C1 segment of cervical spinal cord (tissue), 14 donors: Measurements from ENCODE around the gene H2AZ2.
A peak's percentile ranks its signal among the peaks of the same experiment; 100 is the strongest.
"Not testable (repeated sequence)": the region's sequence is repeated elsewhere in the genome, so short reads cannot be mapped to it uniquely, and the experiment has no call there.

ENCODE experiments used
- DNase-seq, 14 donors: peaks; one replicate each; lab custom pipeline; 2025; lab: John Stamatoyannopoulos, UW

H2AZ2 gene

GRCh38 chr7:44819292-44819691 lies 28.6 kb downstream of the H2AZ2 start:
- DNase-seq, result no peak

GRCh38 chr7:44814919-44815318 lies 33.0 kb downstream of the H2AZ2 start:
- no peak for DNase-seq

GRCh38 chr7:44811571-44811970 lies 36.3 kb downstream of the H2AZ2 start:
- no peak for DNase-seq

- no peak for DNase-seq
Measured at GRCh38 chr7:44811093-44811492, 36.8 kb downstream of the H2AZ2 start.

GRCh38 chr7:44808914-44809393 lies 38.9 kb downstream of the H2AZ2 start:
- DNase-seq, result no peak

- no peak for DNase-seq
Measured at GRCh38 chr7:44805950-44806349, 41.9 kb downstream of the H2AZ2 start.

- not testable (repeated sequence) for DNase-seq
Measured at GRCh38 chr7:44803828-44804519, 43.9 kb downstream of the H2AZ2 start.

GRCh38 chr7:44802418-44803025 lies 45.4 kb downstream of the H2AZ2 start:
- DNase-seq, result no peak

- DNase-seq, result no peak
Measured at GRCh38 chr7:44801890-44802289, 46.0 kb downstream of the H2AZ2 start.

GRCh38 chr7:44799939-44800338 lies 47.9 kb downstream of the H2AZ2 start:
- DNase-seq, result no peak

- no peak for DNase-seq
Measured at GRCh38 chr7:44798649-44799305, 49.1 kb downstream of the H2AZ2 start.

- peak; percentile 15 to 86 (median 78) for DNase-seq
Measured at GRCh38 chr7:44797329-44798258, 50.3 kb downstream of the H2AZ2 start.

GRCh38 chr7:44796504-44797328 lies 51.2 kb downstream of the H2AZ2 start, which contains the start of gene PPIA:
Gene PPIA, plus strand, starts transcription at chr7:44796681. Its CDS starts 44 bp downstream, at chr7:44796725.
- peak; percentile 68 to 98 (median 95) for DNase-seq

- peak in 1 of 14 donors; percentile 48 for DNase-seq
Measured at GRCh38 chr7:44796034-44796503, 51.8 kb downstream of the H2AZ2 start.

GRCh38 chr7:44794331-44794730 lies 53.6 kb downstream of the H2AZ2 start:
- no peak for DNase-seq

GRCh38 chr7:44793919-44794318 lies 54.0 kb downstream of the H2AZ2 start:
- no peak for DNase-seq

- no peak for DNase-seq
Measured at GRCh38 chr7:44791278-44792219, 56.3 kb downstream of the H2AZ2 start.

- DNase-seq, result no peak
Measured at GRCh38 chr7:44789990-44790389, 57.9 kb downstream of the H2AZ2 start.

- no peak for DNase-seq
Measured at GRCh38 chr7:44787762-44788161, 60.1 kb downstream of the H2AZ2 start.
